ENCODE data around the gene TERT. TPM values are rescaled to one million over a fixed set of nuclear protein-coding genes. Genes with fewer than 3 reads are reported as not detected.

The TERT gene
- total RNA-seq, 1 experiment from 2014 or later = 3.3 TPM

- Histone ChIP-seq H3K4me3 (ENCODE audit: low read length) (peak overlapping the region; percentile 31; the same call in 1 of the 2 replicates), H2AFZ (ENCODE audit: low read length) (peak overlapping the region; percentile 91; the same call in 1 of the 2 replicates), H3K36me3 (ENCODE audit: insufficient read depth, low read length) (peaks cover 3% of the 10 kb centered on the region; the same call in 1 of the 2 replicates), H4K20me1 (ENCODE audit: insufficient read depth, low read depth, low read length) (no peaks in the 10 kb centered on the region), H3K79me2 (ENCODE audit: low read length) (no peaks in the 10 kb centered on the region), H3K9me2 (replicated peaks; ENCODE audit: insufficient read depth, low read length) (no peaks in the 10 kb centered on the region), H3K9ac (ENCODE audit: low read length) (peak overlapping the region; percentile 40), H3K4me1 (ENCODE audit: low read length) (peaks cover 48% of the 10 kb centered on the region), H3K27me3 (ENCODE audit: low read length) (no peaks in the 10 kb centered on the region), H3K4me2 (ENCODE audit: low read depth, low read length, poor library complexity, severe bottlenecking) (peak overlapping the region; percentile 48), H3K27ac (ENCODE audit: low read length) (peak overlapping the region; percentile 49; the same call in 1 of the 2 replicates), H3K9me3 (ENCODE audit: low read length) (0 out of 2 replicates have a peak, but pooled peaks cover 2% of the 10 kb centered on the region)
- DNase-seq = peak; percentile 68
Observed at GRCh38 chr5:1312993-1313833, 18.3 kb upstream of the TERT start.

- Histone ChIP-seq H4K20me1 (ENCODE audit: insufficient read depth, low read depth, low read length) (no peaks in the 10 kb centered on the region), H3K4me3 (ENCODE audit: low read length) (no peak overlapping the region), H3K36me3 (ENCODE audit: insufficient read depth, low read length) (no peaks in the 10 kb centered on the region), H3K27me3 (ENCODE audit: low read length) (no peaks in the 10 kb centered on the region), H3K9me3 (ENCODE audit: low read length) (0 out of 2 replicates have a peak, but pooled peaks cover 2% of the 10 kb centered on the region), H3K27ac (ENCODE audit: low read length) (no peak overlapping the region), H3K9me2 (replicated peaks; ENCODE audit: insufficient read depth, low read length) (no peaks in the 10 kb centered on the region), H3K9ac (ENCODE audit: low read length) (no peak overlapping the region), H3K4me2 (ENCODE audit: low read depth, low read length, poor library complexity, severe bottlenecking) (no peak overlapping the region), H2AFZ (ENCODE audit: low read length) (no peak overlapping the region), H3K4me1 (ENCODE audit: low read length) (peaks cover 47% of the 10 kb centered on the region), H3K79me2 (ENCODE audit: low read length) (no peaks in the 10 kb centered on the region)
- DNase-seq = no peak
Observed at GRCh38 chr5:1312206-1312605, 17.3 kb upstream of the TERT start.

- H3K79me2 ChIP-seq (ENCODE audit: low read length) = no peaks in the 10 kb centered on the region
- H4K20me1 ChIP-seq (ENCODE audit: insufficient read depth, low read depth, low read length) = no peaks in the 10 kb centered on the region
- H3K4me3 ChIP-seq (ENCODE audit: low read length) = no peak overlapping the region
- H3K4me1 ChIP-seq (ENCODE audit: low read length) = peaks cover 45% of the 10 kb centered on the region
- H2AFZ ChIP-seq (ENCODE audit: low read length) = no peak overlapping the region
- H3K9me3 ChIP-seq (ENCODE audit: low read length) = 0 out of 2 replicates have a peak, but pooled peaks cover 2% of the 10 kb centered on the region
- H3K27ac ChIP-seq (ENCODE audit: low read length) = no peak overlapping the region
- no peaks in the 10 kb centered on the region for H3K27me3 ChIP-seq (ENCODE audit: low read length)
- H3K9ac ChIP-seq (ENCODE audit: low read length) = no peak overlapping the region
- no peaks in the 10 kb centered on the region for H3K36me3 ChIP-seq (ENCODE audit: insufficient read depth, low read length)
- no peak overlapping the region for H3K4me2 ChIP-seq (ENCODE audit: low read depth, low read length, poor library complexity, severe bottlenecking)
- no peak for DNase-seq
- no peaks in the 10 kb centered on the region for H3K9me2 ChIP-seq (replicated peaks; ENCODE audit: insufficient read depth, low read length)
Observed at GRCh38 chr5:1311439-1312055, 16.7 kb upstream of the TERT start.

DNA sequence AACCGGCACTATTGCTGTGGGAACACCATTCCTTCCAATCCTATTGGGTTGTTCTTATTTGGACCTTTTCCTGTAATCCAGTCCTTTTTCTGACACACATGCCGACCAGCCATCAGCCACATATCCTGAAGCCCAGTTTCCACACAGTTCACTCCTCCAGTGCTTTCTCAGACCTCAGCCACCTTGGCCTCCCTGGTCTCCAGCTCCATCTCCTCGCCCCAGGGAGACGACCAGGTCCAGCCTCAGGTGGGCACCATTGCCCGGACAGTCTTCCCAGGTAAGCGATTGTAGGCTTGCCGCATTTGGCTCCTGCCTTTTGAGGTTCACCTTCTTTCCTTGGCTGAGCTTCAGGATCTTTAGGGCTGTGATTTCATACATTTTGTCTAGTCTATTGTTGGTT, 15.2 kb upstream of the TERT start:
- Histone ChIP-seq H3K36me3 (ENCODE audit: insufficient read depth, low read length) (no peaks in the 10 kb centered on the region), H4K20me1 (ENCODE audit: insufficient read depth, low read depth, low read length) (no peaks in the 10 kb centered on the region), H3K9me3 (ENCODE audit: low read length) (0 out of 2 replicates have a peak, but pooled peaks cover 2% of the 10 kb centered on the region), H3K27ac (ENCODE audit: low read length) (no peak overlapping the region), H3K4me3 (ENCODE audit: low read length) (no peak overlapping the region), H3K4me1 (ENCODE audit: low read length) (peaks cover 31% of the 10 kb centered on the region), H3K4me2 (ENCODE audit: low read depth, low read length, poor library complexity, severe bottlenecking) (no peak overlapping the region), H3K9me2 (replicated peaks; ENCODE audit: insufficient read depth, low read length) (no peaks in the 10 kb centered on the region), H3K27me3 (ENCODE audit: low read length) (no peaks in the 10 kb centered on the region), H3K79me2 (ENCODE audit: low read length) (no peaks in the 10 kb centered on the region), H3K9ac (ENCODE audit: low read length) (no peak overlapping the region), H2AFZ (ENCODE audit: low read length) (no peak overlapping the region)
- DNase-seq = no peak

- Histone ChIP-seq H3K9ac (ENCODE audit: low read length) (no peak overlapping the region), H3K27ac (ENCODE audit: low read length) (no peak overlapping the region), H3K9me2 (replicated peaks; ENCODE audit: insufficient read depth, low read length) (no peaks in the 10 kb centered on the region), H3K4me2 (ENCODE audit: low read depth, low read length, poor library complexity, severe bottlenecking) (no peak overlapping the region), H3K9me3 (ENCODE audit: low read length) (no peaks in the 10 kb centered on the region), H4K20me1 (ENCODE audit: insufficient read depth, low read depth, low read length) (no peaks in the 10 kb centered on the region), H3K27me3 (ENCODE audit: low read length) (no peaks in the 10 kb centered on the region), H2AFZ (ENCODE audit: low read length) (no peak overlapping the region), H3K36me3 (ENCODE audit: insufficient read depth, low read length) (no peaks in the 10 kb centered on the region), H3K79me2 (ENCODE audit: low read length) (no peaks in the 10 kb centered on the region), H3K4me3 (ENCODE audit: low read length) (no peak overlapping the region), H3K4me1 (ENCODE audit: low read length) (peaks cover 8% of the 10 kb centered on the region)
- DNase-seq = no peak
Observed at GRCh38 chr5:1304033-1304432, 9.2 kb upstream of the TERT start.

GRCh38 chr5:1302258-1302657, 7.4 kb upstream of the TERT start:
- Histone ChIP-seq H3K9ac (ENCODE audit: low read length) (no peak overlapping the region), H3K79me2 (ENCODE audit: low read length) (no peaks in the 10 kb centered on the region), H3K4me3 (ENCODE audit: low read length) (no peak overlapping the region), H3K27me3 (ENCODE audit: low read length) (no peaks in the 10 kb centered on the region), H2AFZ (ENCODE audit: low read length) (no peak overlapping the region), H3K9me2 (replicated peaks; ENCODE audit: insufficient read depth, low read length) (no peaks in the 10 kb centered on the region), H3K4me2 (ENCODE audit: low read depth, low read length, poor library complexity, severe bottlenecking) (no peak overlapping the region), H3K9me3 (ENCODE audit: low read length) (no peaks in the 10 kb centered on the region), H3K27ac (ENCODE audit: low read length) (no peak overlapping the region), H3K36me3 (ENCODE audit: insufficient read depth, low read length) (no peaks in the 10 kb centered on the region), H3K4me1 (ENCODE audit: low read length) (peaks cover 11% of the 10 kb centered on the region), H4K20me1 (ENCODE audit: insufficient read depth, low read depth, low read length) (no peaks in the 10 kb centered on the region)
- DNase-seq = no peak

GRCh38 chr5:1300581-1301083, 5.8 kb upstream of the TERT start:
- H3K4me2 ChIP-seq (ENCODE audit: low read depth, low read length, poor library complexity, severe bottlenecking) = no peak overlapping the region
- H3K4me1 ChIP-seq (ENCODE audit: low read length) = peaks cover 11% of the 10 kb centered on the region
- no peaks in the 10 kb centered on the region for H3K9me2 ChIP-seq (replicated peaks; ENCODE audit: insufficient read depth, low read length)
- no peaks in the 10 kb centered on the region for H3K36me3 ChIP-seq (ENCODE audit: insufficient read depth, low read length)
- no peak overlapping the region for H3K27ac ChIP-seq (ENCODE audit: low read length)
- H3K79me2 ChIP-seq (ENCODE audit: low read length) = no peaks in the 10 kb centered on the region
- no peak for DNase-seq
- H3K9me3 ChIP-seq (ENCODE audit: low read length) = no peaks in the 10 kb centered on the region
- H4K20me1 ChIP-seq (ENCODE audit: insufficient read depth, low read depth, low read length) = no peaks in the 10 kb centered on the region
- no peak overlapping the region for H3K4me3 ChIP-seq (ENCODE audit: low read length)
- no peaks in the 10 kb centered on the region for H3K27me3 ChIP-seq (ENCODE audit: low read length)
- H3K9ac ChIP-seq (ENCODE audit: low read length) = no peak overlapping the region
- H2AFZ ChIP-seq (ENCODE audit: low read length) = no peak overlapping the region

GRCh38 chr5:1299961-1300360, 5.1 kb upstream of the TERT start:
- Histone ChIP-seq H3K9ac (ENCODE audit: low read length) (no peak overlapping the region), H3K9me3 (ENCODE audit: low read length) (no peaks in the 10 kb centered on the region), H3K9me2 (replicated peaks; ENCODE audit: insufficient read depth, low read length) (no peaks in the 10 kb centered on the region), H4K20me1 (ENCODE audit: insufficient read depth, low read depth, low read length) (no peaks in the 10 kb centered on the region), H2AFZ (ENCODE audit: low read length) (no peak overlapping the region), H3K27me3 (ENCODE audit: low read length) (no peaks in the 10 kb centered on the region), H3K27ac (ENCODE audit: low read length) (no peak overlapping the region), H3K4me2 (ENCODE audit: low read depth, low read length, poor library complexity, severe bottlenecking) (no peak overlapping the region), H3K36me3 (ENCODE audit: insufficient read depth, low read length) (no peaks in the 10 kb centered on the region), H3K4me1 (ENCODE audit: low read length) (peaks cover 17% of the 10 kb centered on the region), H3K4me3 (ENCODE audit: low read length) (no peak overlapping the region), H3K79me2 (ENCODE audit: low read length) (no peaks in the 10 kb centered on the region)
- DNase-seq = no peak

All from Karpas-422 (cell line).